Mesenchymal stem cell (in vitro differentiated cells and primary cell): ENCODE data around the gene TP53AIP1.
"Not testable (repeated sequence)": the region's sequence is repeated elsewhere in the genome, so short reads cannot be mapped to it uniquely, and the experiment has no call there.

Source experiments
- DNase-seq: peaks from one replicate; pipeline ENCODE4 v3.0.0-alpha.2; 2013
- H2AFZ ChIP-seq: one replicate; pipeline ENCODE4 v1.6.1; 2013; ENCODE audit warnings: low read depth, mild to moderate bottlenecking, control low read depth, inconsistent platforms, low read length, moderate library complexity
- H2AK5ac ChIP-seq: 2 replicates; pipeline ENCODE4 v1.6.1; 2013; ENCODE audit warnings: low read length, moderate library complexity, mild to moderate bottlenecking, inconsistent platforms; ENCODE audit not compliant: severe bottlenecking
- H2BK120ac ChIP-seq: one replicate; pipeline ENCODE4 v1.6.1; 2013; ENCODE audit warnings: low read depth, mild to moderate bottlenecking, inconsistent platforms, low read length, moderate library complexity
- H2BK12ac ChIP-seq, 2 experiments: one replicate each; pipeline ENCODE4 v1.6.1; 2013; ENCODE audit warnings: inconsistent platforms in 2 of 2, low read length in 2 of 2, mild to moderate bottlenecking in 2 of 2, moderate library complexity in 2 of 2, control low read depth in 1 of 2
- H2BK15ac ChIP-seq: one replicate; pipeline ENCODE4 v1.6.1; 2013; ENCODE audit warnings: mild to moderate bottlenecking, low read depth, inconsistent platforms; ENCODE audit not compliant: poor library complexity, severe bottlenecking
- H2BK5ac ChIP-seq: 2 replicates; pipeline ENCODE4 v1.6.1; 2013; ENCODE audit warnings: low read depth, mild to moderate bottlenecking, low read length, control low read depth, inconsistent platforms; ENCODE audit not compliant: poor library complexity, severe bottlenecking
- H3K14ac ChIP-seq, 2 experiments: one replicate each; pipeline ENCODE4 v1.6.1; 2013; ENCODE audit warnings: inconsistent platforms in 2 of 2, low read length in 2 of 2, control low read depth in 1 of 2, mild to moderate bottlenecking in 1 of 2, moderate library complexity in 1 of 2
- H3K18ac ChIP-seq, 2 experiments: one replicate each; pipeline ENCODE4 v1.6.1; 2013; ENCODE audit warnings: inconsistent platforms in 2 of 2, low read length in 2 of 2, control low read depth in 1 of 2, low read depth in 1 of 2, mild to moderate bottlenecking in 1 of 2
- H3K23ac ChIP-seq, 2 experiments: one replicate each; pipeline ENCODE4 v1.6.1; 2013; ENCODE audit warnings: inconsistent platforms in 2 of 2, low read length in 2 of 2, mild to moderate bottlenecking in 2 of 2, moderate library complexity in 2 of 2, control low read depth in 1 of 2
- H3K27ac ChIP-seq: 2 replicates; pipeline ENCODE4 v1.5.1; 2013; ENCODE audit warnings: mild to moderate bottlenecking, moderate library complexity, low read length, control low read depth, inconsistent platforms; ENCODE audit not compliant: poor library complexity, severe bottlenecking
- H3K27me3 ChIP-seq, 2 experiments: 2 replicates each; pipeline versions ENCODE4 v1.6.1 to v1.7.0; 2013; ENCODE audit warnings: low read length in 2 of 2, mild to moderate bottlenecking in 2 of 2, moderate library complexity in 2 of 2, control low read depth in 1 of 2, inconsistent platforms in 1 of 2; ENCODE audit not compliant: control insufficient read depth in 1 of 2, insufficient read depth in 1 of 2
- H3K36me3 ChIP-seq, 2 experiments: 2 replicates each; pipeline versions ENCODE4 v1.6.1 to v1.7.0; 2013; ENCODE audit warnings: low read length in 2 of 2, control low read depth in 1 of 2, inconsistent platforms in 1 of 2, low read depth in 1 of 2, mild to moderate bottlenecking in 1 of 2; ENCODE audit not compliant: insufficient read depth in 2 of 2, control insufficient read depth in 1 of 2
- H3K4ac ChIP-seq, 2 experiments: one replicate each; pipeline ENCODE4 v1.6.1; 2013; ENCODE audit warnings: inconsistent platforms in 2 of 2, low read length in 2 of 2, mild to moderate bottlenecking in 2 of 2, moderate library complexity in 2 of 2, control low read depth in 1 of 2, low read depth in 1 of 2
- H3K4me1 ChIP-seq: 2 replicates; pipeline ENCODE4 v1.6.1; 2013; ENCODE audit warnings: low read depth, low read length, control low read depth; ENCODE audit not compliant: control insufficient read depth, insufficient read depth
- H3K4me2 ChIP-seq: 2 replicates; pipeline ENCODE4 v1.6.1; 2013; ENCODE audit warnings: low read length, mild to moderate bottlenecking, inconsistent platforms; ENCODE audit not compliant: poor library complexity, severe bottlenecking
- H3K4me3 ChIP-seq, 2 experiments: 2 replicates each; pipeline versions ENCODE4 v1.5.1 to v1.7.0; 2013; ENCODE audit warnings: low read length in 2 of 2, mild to moderate bottlenecking in 2 of 2, control low read depth in 1 of 2, low read depth in 1 of 2; ENCODE audit not compliant: insufficient read depth in 1 of 2
- H3K79me1 ChIP-seq: replicated peaks from 2 replicates; pipeline ENCODE4 v1.6.1; 2013; ENCODE audit warnings: mild to moderate bottlenecking, control low read depth, low read length, inconsistent platforms; ENCODE audit not compliant: poor library complexity, severe bottlenecking
- H3K9ac ChIP-seq: 2 replicates; pipeline ENCODE4 v1.7.0; 2013; ENCODE audit warnings: mild to moderate bottlenecking, low read length, moderate library complexity
- H3K9me3 ChIP-seq: 2 replicates; pipeline ENCODE4 v1.7.0; 2013; ENCODE audit warnings: mild to moderate bottlenecking, low read length; ENCODE audit not compliant: control insufficient read depth
- H4K8ac ChIP-seq: one replicate; pipeline ENCODE4 v1.6.1; 2013; ENCODE audit warnings: inconsistent platforms, mild to moderate bottlenecking, low read length, moderate library complexity
- H4K91ac ChIP-seq: one replicate; pipeline ENCODE4 v1.6.1; 2013; ENCODE audit warnings: mild to moderate bottlenecking, low read length, inconsistent platforms
- WGBS: methylation state at CpG from one replicate; pipeline ENCODE4 v1.1.7; 2013; ENCODE audit warnings: mixed read lengths; 5-methylcytosine and 5-hydroxymethylcytosine counted together

TP53AIP1 gene

GRCh38 chr11:128919635-128920034 lies 23.0 kb downstream of the TP53AIP1 start:
- not testable (repeated sequence) for DNase-seq, H3K9me3 ChIP-seq, H3K36me3 ChIP-seq, H3K4me2 ChIP-seq, H3K4ac ChIP-seq, H2BK12ac ChIP-seq, H3K27ac ChIP-seq, H2BK15ac ChIP-seq, H3K4me3 ChIP-seq, H2AK5ac ChIP-seq, H2BK120ac ChIP-seq, H3K79me1 ChIP-seq, H3K9ac ChIP-seq, H3K14ac ChIP-seq, H2BK5ac ChIP-seq, H3K18ac ChIP-seq, H2AFZ ChIP-seq, H4K8ac ChIP-seq, H4K91ac ChIP-seq, H3K4me1 ChIP-seq, H3K23ac ChIP-seq
- H3K27me3 ChIP-seq: peaks cover 57 to 70% of the 10 kb centered on the region in 2 experiments
- 85% methylated on average over 7 of the region's 7 CpGs for WGBS

GRCh38 chr11:128919216-128919615 lies 23.5 kb downstream of the TP53AIP1 start:
- no peak overlapping the region for H3K4me2 ChIP-seq
- peaks cover 57 to 70% of the 10 kb centered on the region in 2 experiments for H3K27me3 ChIP-seq
- no peak overlapping the region for H2BK5ac ChIP-seq
- H2BK120ac ChIP-seq: no peak overlapping the region
- H3K9me3 ChIP-seq: peaks cover 5% of the 10 kb centered on the region
- no peak overlapping the region for H4K8ac ChIP-seq
- H3K14ac ChIP-seq: no peak overlapping the region
- H4K91ac ChIP-seq: no peak overlapping the region
- H2BK12ac ChIP-seq: no peak overlapping the region
- H3K4me3 ChIP-seq: no peak overlapping the region
- H3K79me1 ChIP-seq: no peaks in the 10 kb centered on the region
- no peak overlapping the region for H3K18ac ChIP-seq
- H3K27ac ChIP-seq: no peak overlapping the region
- no peaks in the 10 kb centered on the region for H3K36me3 ChIP-seq
- H2AFZ ChIP-seq: no peak overlapping the region
- H2BK15ac ChIP-seq: no peak overlapping the region
- no peak overlapping the region for H3K4ac ChIP-seq
- no peak for DNase-seq
- H2AK5ac ChIP-seq: no peak overlapping the region
- H3K23ac ChIP-seq: no peak overlapping the region
- no peaks in the 10 kb centered on the region for H3K4me1 ChIP-seq
- no peak overlapping the region for H3K9ac ChIP-seq
- 89% methylated on average over 5 of the region's 5 CpGs for WGBS

DNA sequence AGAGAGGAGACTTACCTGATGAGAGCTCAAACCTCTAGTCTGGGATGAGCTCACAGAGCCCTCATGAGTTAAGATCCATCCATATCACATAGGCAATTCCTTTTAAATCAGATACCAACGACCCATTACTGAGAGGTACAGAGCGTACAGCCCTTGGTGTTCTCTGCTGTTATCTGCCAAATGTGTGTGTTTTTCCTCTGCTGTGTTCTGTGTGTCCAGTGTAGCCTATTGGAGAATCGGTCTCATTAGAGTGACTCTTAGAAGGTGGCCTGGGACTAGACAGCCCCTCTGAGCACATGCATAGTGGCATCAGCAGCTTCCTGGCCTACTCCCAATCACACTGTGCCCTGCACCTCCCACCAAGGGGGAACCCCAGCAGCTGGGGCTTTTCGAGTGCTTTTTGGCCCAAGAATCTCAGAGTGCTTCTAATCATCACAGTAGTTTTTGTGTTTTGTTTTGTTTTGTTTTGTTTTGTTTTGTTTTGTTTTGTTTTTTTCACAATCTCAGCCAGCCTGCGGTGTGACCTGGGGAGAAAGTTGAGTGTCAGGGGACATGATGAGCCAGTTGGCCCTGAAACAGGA lies 25.4 kb downstream of the TP53AIP1 start:
- Histone ChIP-seq H3K4me1 (no peaks in the 10 kb centered on the region), H3K4me3 (no peak overlapping the region), H3K23ac (no peak overlapping the region), H4K8ac (no peak overlapping the region), H2BK120ac (no peak overlapping the region), H3K36me3 (no peaks in the 10 kb centered on the region), H3K27me3 (peaks cover 56 to 74% of the 10 kb centered on the region in 2 experiments), H2AK5ac (no peak overlapping the region), H2AFZ (no peak overlapping the region), H3K9me3 (peaks cover 5% of the 10 kb centered on the region), H3K14ac (no peak overlapping the region), H3K79me1 (no peaks in the 10 kb centered on the region), H2BK5ac (no peak overlapping the region), H4K91ac (no peak overlapping the region), H3K4ac (no peak overlapping the region), H2BK12ac (no peak overlapping the region), H3K27ac (no peak overlapping the region), H3K4me2 (no peak overlapping the region), H3K9ac (no peak overlapping the region), H2BK15ac (no peak overlapping the region), H3K18ac (no peak overlapping the region)
- WGBS: 70% methylated on average over 5 of the region's 5 CpGs
- DNase-seq: no peak

DNA sequence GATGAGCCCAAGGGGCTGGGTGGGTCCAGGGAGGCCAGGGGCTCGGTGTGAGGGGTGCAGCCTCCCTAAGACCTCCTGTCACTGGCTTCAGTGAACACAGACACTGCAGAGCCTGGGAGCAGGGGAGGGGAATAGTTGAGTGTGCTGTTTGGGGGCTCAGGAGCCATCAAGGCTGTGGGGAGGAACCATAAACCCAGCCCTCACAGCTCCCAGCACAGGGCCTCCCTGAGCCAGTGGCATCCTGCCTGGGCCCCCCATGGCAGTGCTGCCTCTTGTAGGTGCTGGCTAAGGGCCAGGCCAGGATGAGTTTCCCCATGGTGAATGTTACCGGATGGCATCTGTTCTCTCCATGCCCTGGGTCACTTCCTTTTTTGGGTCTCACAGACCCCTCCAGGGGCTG lies 26.0 kb downstream of the TP53AIP1 start:
- Histone ChIP-seq H3K36me3 (no peaks in the 10 kb centered on the region), H2BK12ac (no peak overlapping the region), H2BK15ac (no peak overlapping the region), H3K14ac (no peak overlapping the region), H2AFZ (no peak overlapping the region), H4K91ac (no peak overlapping the region), H2AK5ac (no peak overlapping the region), H3K9ac (no peak overlapping the region), H3K79me1 (no peaks in the 10 kb centered on the region), H3K4me1 (no peaks in the 10 kb centered on the region), H2BK5ac (no peak overlapping the region), H3K23ac (no peak overlapping the region), H3K4me3 (no peak overlapping the region), H3K18ac (no peak overlapping the region), H2BK120ac (no peak overlapping the region), H3K4me2 (no peak overlapping the region), H3K27me3 (peaks cover 56 to 71% of the 10 kb centered on the region in 2 experiments), H3K27ac (no peak overlapping the region), H3K4ac (no peak overlapping the region), H3K9me3 (peaks cover 5% of the 10 kb centered on the region), H4K8ac (no peak overlapping the region)
- WGBS: 80% methylated on average over 2 of the region's 2 CpGs
- DNase-seq: no peak
